Activated T-cell treated with anti-CD3 and anti-CD28 coated beads, Interleukin-2, amount 50 U/mL, for 72 hours (primary cell): Measurements from ENCODE around the gene FBXO8. TPM values are rescaled to one million over a fixed set of nuclear protein-coding genes. Genes with fewer than 3 reads are reported as not detected.

ENCODE experiments used
- ATAC-seq, 2 donors: fragments of 150-1000 bp; cut with Tn5 transposase; replicated peaks in 1 of 2; 2 replicates each; pipeline ENCODE4 v1.10.0; 2021; ENCODE audit warnings: moderate library complexity in 2 of 2, mild to moderate bottlenecking in 1 of 2
- DNase-seq, 2 donors: peaks; one replicate each; pipeline ENCODE4 v3.0.0; 2021 to 2022; ENCODE audit warnings: mixed read lengths in 1 of 2
- H3K27ac Mint-ChIP-seq: one replicate; pipeline ENCODE4 v1.8.0; 2022; ENCODE audit warnings: mild to moderate bottlenecking, moderate library complexity, mixed read lengths
- H3K27me3 Mint-ChIP-seq: one replicate; pipeline ENCODE4 v1.8.0; 2022; ENCODE audit warnings: low read depth, mixed read lengths
- H3K36me3 Mint-ChIP-seq, 2 donors: one replicate each; pipeline ENCODE4 v1.8.0; 2022; ENCODE audit warnings: mixed read lengths in 2 of 2, mild to moderate bottlenecking in 1 of 2; ENCODE audit not compliant: insufficient read depth in 2 of 2
- H3K4me1 Mint-ChIP-seq: one replicate; pipeline ENCODE4 v1.8.0; 2022; ENCODE audit warnings: low read depth, mixed read lengths
- H3K4me3 Mint-ChIP-seq, 2 donors: one replicate each; pipeline ENCODE4 v1.8.0; 2022; ENCODE audit warnings: mild to moderate bottlenecking in 2 of 2, mixed read lengths in 2 of 2, moderate library complexity in 2 of 2
- H3K9me3 Mint-ChIP-seq, 2 donors: one replicate each; pipeline ENCODE4 v1.8.0; 2022; ENCODE audit warnings: mixed read lengths in 2 of 2
- total RNA-seq, 2 donors: library from RNA; stranded (reverse); gene quantifications; one replicate each; pipeline ENCODE4 v1.2.3, GENCODE V29; 2022

Gene FBXO8
- total RNA-seq, 2 donors from 2014 or later = 25.5 to 26.0 TPM

- Mint-ChIP-seq H3K9me3 (no peaks in the 10 kb centered on the region), H3K27ac (no peak overlapping the region), H3K4me1 (no peaks in the 10 kb centered on the region), H3K27me3 (no peaks in the 10 kb centered on the region), H3K4me3 (no peak overlapping the region), H3K36me3 (no peaks in the 10 kb centered on the region)
- ATAC-seq = no peak
- DNase-seq = no peak
Observed at GRCh38 chr4:174256277-174256713, 27.2 kb downstream of the FBXO8 start.

GRCh38 chr4:174255786-174256185, 27.7 kb downstream of the FBXO8 start:
- Mint-ChIP-seq H3K27ac (no peak overlapping the region), H3K4me3 (no peak overlapping the region), H3K36me3 (no peaks in the 10 kb centered on the region), H3K9me3 (no peaks in the 10 kb centered on the region), H3K4me1 (no peaks in the 10 kb centered on the region), H3K27me3 (no peaks in the 10 kb centered on the region)
- DNase-seq = no peak
- no peak for ATAC-seq

- H3K4me3 Mint-ChIP-seq = no peak overlapping the region
- H3K27me3 Mint-ChIP-seq = no peaks in the 10 kb centered on the region
- no peaks in the 10 kb centered on the region for H3K9me3 Mint-ChIP-seq
- ATAC-seq = no peak
- H3K36me3 Mint-ChIP-seq = no peaks in the 10 kb centered on the region
- H3K4me1 Mint-ChIP-seq = no peaks in the 10 kb centered on the region
- DNase-seq = no peak
- H3K27ac Mint-ChIP-seq = no peak overlapping the region
Observed at GRCh38 chr4:174255374-174255773, 28.1 kb downstream of the FBXO8 start.

DNA sequence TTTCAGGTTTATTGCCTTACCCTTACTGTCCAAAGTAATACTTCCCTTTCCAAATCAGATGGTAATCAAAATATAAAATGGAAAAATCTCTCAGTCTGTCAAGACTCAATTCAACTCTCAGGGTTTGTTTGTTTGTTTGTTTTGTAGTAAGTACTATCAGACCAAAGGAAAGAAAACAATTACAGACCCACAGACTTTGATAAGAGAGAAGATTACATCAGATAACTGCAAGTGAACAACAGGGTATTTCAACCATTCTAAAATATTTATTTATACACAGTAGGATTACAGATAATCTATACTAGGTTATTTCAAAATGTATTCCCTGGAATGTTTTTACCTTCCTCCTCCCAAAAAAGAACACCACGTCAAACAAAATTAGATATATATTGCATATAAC, 28.9 kb downstream of the FBXO8 start:
- no peaks in the 10 kb centered on the region for H3K27me3 Mint-ChIP-seq
- no peaks in the 10 kb centered on the region for H3K9me3 Mint-ChIP-seq
- no peaks in the 10 kb centered on the region for H3K4me1 Mint-ChIP-seq
- no peak overlapping the region for H3K27ac Mint-ChIP-seq
- no peaks in the 10 kb centered on the region for H3K36me3 Mint-ChIP-seq
- ATAC-seq = no peak
- no peak overlapping the region for H3K4me3 Mint-ChIP-seq
- no peak for DNase-seq

DNA sequence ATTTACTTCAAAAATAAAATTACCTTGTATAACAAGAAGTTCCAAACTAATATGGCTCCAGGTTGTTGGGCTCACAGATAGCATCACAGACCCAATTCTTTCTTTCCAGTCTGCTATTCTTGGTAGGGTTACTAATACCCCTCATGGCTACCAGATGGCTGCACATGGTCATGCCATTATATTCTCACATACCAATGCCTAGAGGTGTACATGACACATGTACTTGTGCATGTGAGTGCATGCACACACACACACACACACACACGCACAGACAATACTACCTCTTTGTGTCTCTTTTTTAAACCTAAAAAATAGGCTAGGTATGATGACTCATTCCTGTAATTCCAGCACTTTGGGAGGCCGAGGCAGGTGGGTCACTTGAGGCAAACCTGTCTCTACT, 31.1 kb downstream of the FBXO8 start:
- Mint-ChIP-seq H3K36me3 (no peaks in the 10 kb centered on the region), H3K4me1 (no peaks in the 10 kb centered on the region), H3K4me3 (no peak overlapping the region), H3K27ac (no peak overlapping the region), H3K9me3 (no peaks in the 10 kb centered on the region), H3K27me3 (no peaks in the 10 kb centered on the region)
- ATAC-seq (no peak), DNase-seq (no peak)

- no peaks in the 10 kb centered on the region for H3K27me3 Mint-ChIP-seq
- no peaks in the 10 kb centered on the region for H3K4me1 Mint-ChIP-seq
- no peak for ATAC-seq
- H3K9me3 Mint-ChIP-seq = no peaks in the 10 kb centered on the region
- H3K4me3 Mint-ChIP-seq = no peak overlapping the region
- H3K36me3 Mint-ChIP-seq = no peaks in the 10 kb centered on the region
- DNase-seq = no peak
- H3K27ac Mint-ChIP-seq = no peak overlapping the region
Observed at GRCh38 chr4:174248407-174248806, 35.1 kb downstream of the FBXO8 start.

DNA sequence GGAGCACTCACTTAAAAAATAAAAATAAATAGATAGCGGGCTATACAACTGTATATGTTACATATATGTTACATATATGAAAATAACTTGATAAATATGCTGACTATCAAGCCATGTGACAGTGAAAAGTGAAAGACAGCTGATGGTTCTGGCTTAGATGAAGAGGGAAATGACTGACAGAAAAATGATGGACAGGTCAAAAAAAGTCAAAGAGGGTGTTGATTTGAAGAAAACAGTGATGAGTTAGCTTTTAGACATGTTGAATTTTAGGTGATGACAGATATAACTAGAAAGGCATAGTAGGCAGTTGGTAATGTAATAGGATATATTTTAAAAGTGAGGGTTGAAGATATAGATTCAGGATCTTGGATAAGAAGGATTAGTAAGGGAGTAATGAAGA, 37.8 kb downstream of the FBXO8 start:
- H3K27ac Mint-ChIP-seq = no peak overlapping the region
- no peak overlapping the region for H3K4me3 Mint-ChIP-seq
- no peak for DNase-seq
- ATAC-seq = no peak
- H3K9me3 Mint-ChIP-seq = no peaks in the 10 kb centered on the region
- H3K4me1 Mint-ChIP-seq = no peaks in the 10 kb centered on the region
- no peaks in the 10 kb centered on the region for H3K36me3 Mint-ChIP-seq
- H3K27me3 Mint-ChIP-seq = no peaks in the 10 kb centered on the region

DNA sequence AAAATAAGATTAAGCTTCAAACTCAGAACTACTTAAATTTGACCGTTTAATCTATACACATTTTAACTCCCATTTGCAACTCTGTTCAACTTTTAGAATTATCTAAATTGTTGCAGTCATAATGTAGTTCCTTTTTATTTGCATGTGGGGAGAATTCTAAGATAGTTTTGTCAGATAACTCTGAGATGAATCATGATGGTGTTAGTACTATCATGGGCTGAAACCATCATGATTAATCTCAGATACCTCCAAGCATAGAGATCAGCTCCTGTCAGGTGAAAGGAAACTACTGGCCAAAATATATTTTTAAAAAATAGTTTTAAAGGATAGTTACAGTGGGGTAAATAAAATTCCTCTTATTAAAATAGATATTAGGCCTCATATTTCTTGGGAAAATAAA, 39.0 kb downstream of the FBXO8 start:
- no peak overlapping the region for H3K4me3 Mint-ChIP-seq
- H3K27ac Mint-ChIP-seq = no peak overlapping the region
- H3K27me3 Mint-ChIP-seq = no peaks in the 10 kb centered on the region
- H3K36me3 Mint-ChIP-seq = peaks cover 0 to 3% of the 10 kb centered on the region in 2 donors
- no peaks in the 10 kb centered on the region for H3K4me1 Mint-ChIP-seq
- no peaks in the 10 kb centered on the region for H3K9me3 Mint-ChIP-seq
- DNase-seq (no peak), ATAC-seq (peak in 1 of 2 donors; percentile 47)

GRCh38 chr4:174241162-174241561, 42.3 kb downstream of the FBXO8 start:
- Mint-ChIP-seq H3K27me3 (no peaks in the 10 kb centered on the region), H3K9me3 (no peaks in the 10 kb centered on the region), H3K4me3 (no peak overlapping the region), H3K27ac (no peak overlapping the region), H3K36me3 (peaks cover 3 to 5% of the 10 kb centered on the region in 2 donors), H3K4me1 (no peaks in the 10 kb centered on the region)
- no peak for ATAC-seq
- DNase-seq = no peak

- no peaks in the 10 kb centered on the region for H3K4me1 Mint-ChIP-seq
- H3K36me3 Mint-ChIP-seq = peaks cover 3 to 5% of the 10 kb centered on the region in 2 donors
- ATAC-seq = no peak
- no peak overlapping the region for H3K4me3 Mint-ChIP-seq
- H3K27ac Mint-ChIP-seq = no peak overlapping the region
- DNase-seq = no peak
- no peaks in the 10 kb centered on the region for H3K9me3 Mint-ChIP-seq
- no peaks in the 10 kb centered on the region for H3K27me3 Mint-ChIP-seq
Observed at GRCh38 chr4:174236359-174236758, 47.1 kb downstream of the FBXO8 start.

DNA sequence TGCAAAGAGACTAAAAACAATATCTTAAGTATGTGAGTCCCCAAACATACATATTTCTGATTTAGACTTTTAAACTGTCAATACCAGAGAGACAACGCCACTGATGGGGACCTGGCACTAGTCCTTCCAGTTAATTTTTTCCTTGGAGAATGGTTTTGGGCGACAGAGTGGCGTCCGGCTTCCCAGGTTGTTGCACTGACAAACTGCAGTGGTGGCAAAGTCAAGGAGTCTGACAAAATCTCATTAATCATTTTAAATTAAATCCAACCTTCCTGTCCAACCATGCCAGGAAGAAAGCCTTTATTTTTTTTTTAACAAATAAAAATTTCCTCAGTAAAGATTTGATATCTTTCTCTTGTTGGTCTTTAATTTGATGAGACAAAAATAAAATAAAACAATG, 52.8 kb downstream of the FBXO8 start:
- Mint-ChIP-seq H3K27ac (no peak overlapping the region), H3K9me3 (no peaks in the 10 kb centered on the region), H3K4me1 (no peaks in the 10 kb centered on the region), H3K36me3 (no peaks in the 10 kb centered on the region), H3K27me3 (peaks cover 9% of the 10 kb centered on the region), H3K4me3 (no peak overlapping the region)
- ATAC-seq (no peak), DNase-seq (no peak)

DNA sequence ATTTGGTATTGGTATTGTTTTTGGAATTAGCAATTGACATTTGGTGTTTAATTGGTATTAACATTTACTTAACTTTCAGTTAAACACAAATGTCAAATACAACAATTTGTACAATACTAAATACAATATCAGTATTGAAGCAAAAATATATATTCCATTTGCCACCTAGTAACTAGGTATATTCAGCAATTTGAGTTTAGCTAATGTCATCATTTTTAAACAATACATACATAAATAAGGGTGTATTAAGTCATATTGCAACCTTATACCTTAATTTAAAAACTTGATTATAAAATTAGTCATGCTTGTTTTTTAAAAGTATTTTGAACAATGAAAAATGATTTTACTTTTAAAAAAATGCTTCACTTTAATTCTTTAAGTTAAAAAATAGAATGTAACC, 53.3 kb downstream of the FBXO8 start:
- ATAC-seq (no peak), DNase-seq (no peak)
- Mint-ChIP-seq H3K36me3 (no peaks in the 10 kb centered on the region), H3K4me1 (no peaks in the 10 kb centered on the region), H3K27me3 (peaks cover 14% of the 10 kb centered on the region), H3K27ac (no peak overlapping the region), H3K4me3 (no peak overlapping the region), H3K9me3 (no peaks in the 10 kb centered on the region)

- Mint-ChIP-seq H3K4me3 (no peak overlapping the region), H3K9me3 (no peaks in the 10 kb centered on the region), H3K27ac (no peak overlapping the region), H3K4me1 (no peaks in the 10 kb centered on the region), H3K27me3 (peaks cover 16% of the 10 kb centered on the region), H3K36me3 (no peaks in the 10 kb centered on the region)
- DNase-seq (no peak), ATAC-seq (no peak)
Observed at GRCh38 chr4:174228988-174229387, 54.5 kb downstream of the FBXO8 start.

DNA sequence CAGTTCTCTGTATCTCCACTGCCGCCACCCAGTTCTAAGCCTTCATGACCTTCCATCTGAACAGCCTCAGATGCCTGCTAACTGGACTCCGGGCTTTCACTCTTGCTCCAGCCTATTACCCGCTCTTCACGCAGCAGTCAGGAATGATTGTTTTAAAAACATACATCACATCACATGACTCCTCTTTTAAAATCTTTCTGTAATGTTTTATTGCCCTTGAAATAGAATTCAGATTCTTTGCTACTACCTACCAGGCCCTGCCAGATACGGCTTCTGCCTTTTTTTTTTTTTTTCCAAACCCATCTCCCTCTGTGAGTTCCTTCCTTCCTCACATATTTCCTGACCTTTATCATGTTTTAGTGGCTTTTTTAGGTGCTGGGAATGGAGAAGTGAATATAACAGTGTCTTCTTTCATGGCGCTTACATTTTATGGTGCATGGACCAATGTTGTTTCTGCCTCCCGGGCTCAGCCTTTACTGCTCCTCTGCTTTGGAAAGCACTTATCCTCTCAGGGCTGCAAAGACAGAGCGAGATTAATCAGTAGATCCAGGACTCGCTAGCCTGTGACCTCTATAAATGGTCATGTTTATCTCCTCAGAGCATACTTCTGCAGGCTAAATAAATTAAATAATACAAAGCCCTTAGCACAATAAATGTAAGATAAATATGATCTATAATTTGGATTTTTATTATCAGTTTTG, 58.0 kb downstream of the FBXO8 start:
- Mint-ChIP-seq H3K9me3 (no peaks in the 10 kb centered on the region), H3K27ac (no peak overlapping the region), H3K36me3 (no peaks in the 10 kb centered on the region), H3K4me3 (no peak overlapping the region), H3K4me1 (peaks cover 9% of the 10 kb centered on the region), H3K27me3 (peaks cover 28% of the 10 kb centered on the region)
- ATAC-seq (no peak), DNase-seq (no peak)
